GM12865 (cell line): ENCODE data around the gene LEFTY1.

ENCODE experiments used
- DNase-seq: peaks from one replicate; pipeline ENCODE4 v3.0.0; 2010; ENCODE audit warnings: low read depth
- H3K4me3 ChIP-seq: 2 replicates; pipeline ENCODE4 v1.5.1; 2011; ENCODE audit warnings: mild to moderate bottlenecking, low read depth, low read length, control low read depth
- TF ChIP-seq, protein P1 (sequence below): IDR thresholded peaks from 2 replicates; pipeline ENCODE4 v1.5.1; 2011; ENCODE audit warnings: low read length, control low read depth, low read depth, inconsistent platforms; ENCODE audit not compliant: insufficient read depth; ENCODE audit errors: missing control alignments

LEFTY1 gene

DNA sequence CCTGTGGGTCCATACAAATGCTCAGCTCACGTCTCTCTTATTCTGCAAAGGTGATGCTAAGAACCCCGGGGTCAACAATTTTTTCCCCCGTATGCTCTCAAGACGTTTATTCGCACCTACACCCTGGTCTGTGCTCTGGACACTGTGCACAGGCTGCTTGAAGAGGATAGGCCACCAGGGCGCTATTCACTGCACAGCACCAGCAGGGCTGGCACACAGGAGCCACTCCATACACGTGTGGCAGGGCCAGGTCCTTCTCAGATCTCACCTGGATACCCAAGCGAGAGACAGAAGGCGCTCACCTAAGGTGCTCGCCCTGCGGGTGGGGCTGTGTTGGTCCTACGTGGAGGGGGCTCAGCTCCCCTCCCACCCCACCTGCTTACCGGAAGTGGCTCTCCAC lies 23.4 kb downstream of the LEFTY1 start:
- DNase-seq = no peak
- H3K4me3 ChIP-seq = no peak overlapping the region
- TF ChIP-seq, protein P1, sequence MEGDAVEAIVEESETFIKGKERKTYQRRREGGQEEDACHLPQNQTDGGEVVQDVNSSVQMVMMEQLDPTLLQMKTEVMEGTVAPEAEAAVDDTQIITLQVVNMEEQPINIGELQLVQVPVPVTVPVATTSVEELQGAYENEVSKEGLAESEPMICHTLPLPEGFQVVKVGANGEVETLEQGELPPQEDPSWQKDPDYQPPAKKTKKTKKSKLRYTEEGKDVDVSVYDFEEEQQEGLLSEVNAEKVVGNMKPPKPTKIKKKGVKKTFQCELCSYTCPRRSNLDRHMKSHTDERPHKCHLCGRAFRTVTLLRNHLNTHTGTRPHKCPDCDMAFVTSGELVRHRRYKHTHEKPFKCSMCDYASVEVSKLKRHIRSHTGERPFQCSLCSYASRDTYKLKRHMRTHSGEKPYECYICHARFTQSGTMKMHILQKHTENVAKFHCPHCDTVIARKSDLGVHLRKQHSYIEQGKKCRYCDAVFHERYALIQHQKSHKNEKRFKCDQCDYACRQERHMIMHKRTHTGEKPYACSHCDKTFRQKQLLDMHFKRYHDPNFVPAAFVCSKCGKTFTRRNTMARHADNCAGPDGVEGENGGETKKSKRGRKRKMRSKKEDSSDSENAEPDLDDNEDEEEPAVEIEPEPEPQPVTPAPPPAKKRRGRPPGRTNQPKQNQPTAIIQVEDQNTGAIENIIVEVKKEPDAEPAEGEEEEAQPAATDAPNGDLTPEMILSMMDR = no peak

DNA sequence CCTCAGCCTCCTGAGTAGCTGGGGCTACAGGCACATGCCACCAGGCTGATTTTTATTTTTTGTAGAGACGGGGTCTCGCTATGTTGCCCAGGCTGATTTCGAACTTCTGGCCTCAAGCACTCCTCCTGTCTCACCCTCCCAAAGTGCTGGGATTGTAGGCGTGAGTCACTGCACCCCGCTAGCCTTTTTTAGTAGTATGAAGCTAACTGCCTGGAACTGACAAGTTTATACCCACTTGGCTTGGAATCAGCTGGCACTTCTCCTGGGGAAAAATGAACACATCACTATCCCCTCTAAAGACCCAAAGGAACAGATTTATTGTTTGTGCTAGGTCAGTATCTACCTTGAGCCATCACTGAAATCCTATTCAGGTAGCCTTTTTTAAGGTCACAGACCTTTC lies 25.8 kb downstream of the LEFTY1 start:
- TF ChIP-seq, protein P1 = no peak
- no peak overlapping the region for H3K4me3 ChIP-seq
- DNase-seq = no peak

DNA sequence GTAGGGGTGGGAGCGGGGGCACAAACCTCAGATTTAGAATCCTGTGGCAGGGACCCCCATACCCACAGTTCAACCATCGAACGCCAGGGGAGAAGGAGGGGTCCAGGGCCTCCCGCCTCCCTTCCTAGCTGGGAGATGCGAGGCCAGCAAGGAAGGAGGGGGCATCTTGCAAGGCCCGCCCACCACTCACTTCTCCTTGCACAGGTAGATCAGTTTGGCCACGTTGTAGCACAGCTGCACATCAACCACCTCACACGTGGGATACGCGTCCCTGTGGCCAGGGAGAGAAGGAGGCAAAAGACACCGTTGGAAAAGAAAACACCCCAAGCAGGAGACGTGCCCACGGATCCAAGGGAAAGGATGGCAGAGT lies 26.4 kb downstream of the LEFTY1 start:
- no peak overlapping the region for H3K4me3 ChIP-seq
- DNase-seq = no peak
- TF ChIP-seq, protein P1 = no peak

- no peak for DNase-seq
- TF ChIP-seq, protein P1 = no peak
- H3K4me3 ChIP-seq = no peak overlapping the region
Observed at GRCh38 chr1:225861834-225862580, 26.9 kb downstream of the LEFTY1 start.

GRCh38 chr1:225860876-225861441 lies 28.0 kb downstream of the LEFTY1 start:
- TF ChIP-seq, protein P1 = no peak
- H3K4me3 ChIP-seq = no peak overlapping the region
- no peak for DNase-seq

- TF ChIP-seq, protein P1 = no peak
- H3K4me3 ChIP-seq = no peak overlapping the region
- DNase-seq = no peak
Observed at GRCh38 chr1:225860107-225860506, 28.8 kb downstream of the LEFTY1 start.

DNA sequence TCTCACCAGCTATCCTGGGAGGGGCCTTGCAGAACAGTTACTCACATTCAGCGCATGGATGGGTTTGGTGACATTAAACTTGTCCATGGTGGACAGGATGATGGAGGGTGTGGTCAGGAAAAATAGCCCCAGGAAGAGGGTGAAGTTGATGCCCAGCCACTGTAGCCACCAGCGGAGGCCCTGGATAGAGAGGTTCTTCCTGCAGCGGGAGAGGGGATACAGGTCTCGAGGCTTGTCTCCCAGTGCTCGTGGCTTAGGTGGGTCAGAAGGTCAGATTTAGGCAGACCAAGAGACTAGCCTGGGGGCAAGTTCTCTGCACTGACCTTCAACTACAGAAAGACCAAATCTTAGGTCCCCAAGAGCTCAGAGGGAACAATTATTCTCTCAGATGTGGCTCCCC lies 29.8 kb downstream of the LEFTY1 start:
- TF ChIP-seq, protein P1 = no peak
- no peak overlapping the region for H3K4me3 ChIP-seq
- DNase-seq = no peak
